GM21737 (cell line): Measurements from ENCODE around the gene DUSP15.
"Not testable (repeated sequence)": the region's sequence is repeated elsewhere in the genome, so short reads cannot be mapped to it uniquely, and the experiment has no call there.

ENCODE experiments used
- ATAC-seq: cut with Tn5 transposase; IDR thresholded peaks from one replicate; pipeline ENCODE4 v1.9.1; 2021; ENCODE audit warnings: mild to moderate bottlenecking, moderate library complexity; ENCODE audit not compliant: unreplicated experiment

DUSP15 gene

DNA sequence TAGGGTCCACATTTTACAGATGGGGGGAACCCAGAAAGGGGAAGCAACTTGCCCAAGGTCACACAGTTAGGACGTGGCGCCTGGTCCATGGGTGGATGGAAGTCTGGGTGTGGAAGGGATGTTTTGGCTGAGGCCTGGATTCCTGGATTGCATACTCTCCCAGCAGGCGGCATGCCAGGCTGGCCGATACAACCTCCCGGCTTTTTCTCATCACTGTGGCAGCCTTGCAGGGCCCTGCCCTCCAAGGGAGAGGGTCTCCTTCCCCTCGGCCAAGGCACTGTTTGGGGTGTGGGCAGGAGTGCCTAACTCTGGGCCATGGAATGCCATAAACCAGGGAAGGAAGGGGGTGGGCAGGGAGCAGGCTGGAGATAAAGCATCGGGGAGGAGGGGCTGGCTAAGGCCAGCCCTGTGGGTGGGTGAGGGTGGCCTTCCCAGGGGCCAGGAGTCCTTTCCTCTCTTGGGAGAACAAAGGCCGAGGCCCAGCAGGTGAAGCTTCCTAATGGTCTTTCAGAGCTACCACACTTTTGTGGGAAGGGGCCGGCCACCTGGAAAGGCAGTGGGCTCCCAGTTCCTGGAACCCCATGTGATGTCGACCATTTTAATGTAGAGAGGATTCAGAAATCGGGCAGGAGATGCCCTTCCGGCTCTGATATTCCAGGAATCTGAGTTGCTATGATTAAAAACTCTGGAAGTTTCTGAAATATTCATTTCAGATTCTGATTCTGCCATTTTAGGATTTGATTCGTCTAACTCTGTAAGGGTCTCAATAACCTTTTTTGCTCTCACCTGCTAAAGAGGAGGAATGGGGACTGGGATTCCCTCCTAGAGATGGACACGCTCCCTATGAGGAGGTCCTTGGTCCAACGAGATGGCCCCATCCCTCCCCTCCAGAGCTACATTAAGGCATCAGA is 29.2 kb downstream of the DUSP15 start:
- no peak for ATAC-seq

DNA sequence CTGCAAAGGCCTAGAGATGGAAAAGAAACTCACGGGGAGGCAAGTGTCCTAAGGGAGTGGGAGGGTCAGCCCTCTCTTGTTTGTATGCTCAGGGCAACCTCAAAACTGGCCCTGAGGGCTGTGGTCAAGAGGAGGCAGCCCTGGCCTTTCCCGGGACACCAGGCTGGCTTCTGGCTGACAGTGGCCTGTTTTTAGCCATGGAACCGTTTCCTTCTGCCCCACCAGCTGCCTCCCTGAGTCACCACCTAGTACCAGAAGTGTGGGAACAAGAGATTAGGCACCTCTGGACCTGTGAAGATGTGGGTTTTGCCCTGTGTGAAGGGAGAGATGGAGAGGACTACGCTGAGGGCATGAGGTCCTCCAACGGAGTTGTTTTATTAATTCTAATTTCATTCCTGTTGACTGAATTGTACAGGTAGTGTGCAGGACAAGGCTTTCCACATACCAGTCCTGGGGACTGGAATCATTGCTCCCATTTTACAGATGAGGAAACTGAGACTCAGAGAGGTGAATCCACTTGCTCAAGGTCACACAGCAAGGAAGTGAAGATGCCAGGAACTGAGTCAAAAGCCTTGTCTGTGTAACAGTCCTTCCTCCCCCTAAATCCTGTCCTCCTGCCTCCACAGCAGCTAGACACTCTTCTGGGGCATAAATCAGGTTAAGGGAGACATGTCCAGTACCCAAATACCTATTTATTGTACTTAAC is 30.4 kb downstream of the DUSP15 start:
- no peak for ATAC-seq

- no peak for ATAC-seq
Measured at GRCh38 chr20:31838646-31839292, 31.6 kb downstream of the DUSP15 start.

GRCh38 chr20:31837896-31838397 is 32.4 kb downstream of the DUSP15 start:
- ATAC-seq = no peak

GRCh38 chr20:31836853-31837608 is 33.3 kb downstream of the DUSP15 start:
- ATAC-seq = no peak

- ATAC-seq = no peak
Measured at GRCh38 chr20:31835977-31836852, 34.1 kb downstream of the DUSP15 start.

DNA sequence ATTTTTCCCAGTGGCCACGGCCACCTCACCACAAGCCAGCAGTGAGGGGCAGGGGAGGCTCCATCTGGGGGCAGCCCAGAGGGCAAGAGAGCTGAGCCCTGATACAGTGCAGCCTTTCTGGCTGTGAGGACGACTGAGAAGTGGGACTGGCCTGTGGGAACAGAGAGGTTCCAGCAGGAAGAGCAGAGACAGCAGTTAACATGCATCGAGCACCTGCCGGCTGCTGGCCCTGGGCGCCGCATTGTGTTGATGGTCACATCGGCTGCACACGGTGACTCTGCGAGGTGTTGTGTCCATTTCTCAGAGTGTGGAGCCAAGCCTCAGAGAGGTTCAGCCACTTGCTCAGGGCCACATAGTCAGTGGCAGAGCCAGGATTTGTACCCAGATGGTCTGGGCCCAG is 34.8 kb downstream of the DUSP15 start:
- no peak for ATAC-seq

GRCh38 chr20:31833931-31834521 is 36.3 kb downstream of the DUSP15 start:
- no peak for ATAC-seq

DNA sequence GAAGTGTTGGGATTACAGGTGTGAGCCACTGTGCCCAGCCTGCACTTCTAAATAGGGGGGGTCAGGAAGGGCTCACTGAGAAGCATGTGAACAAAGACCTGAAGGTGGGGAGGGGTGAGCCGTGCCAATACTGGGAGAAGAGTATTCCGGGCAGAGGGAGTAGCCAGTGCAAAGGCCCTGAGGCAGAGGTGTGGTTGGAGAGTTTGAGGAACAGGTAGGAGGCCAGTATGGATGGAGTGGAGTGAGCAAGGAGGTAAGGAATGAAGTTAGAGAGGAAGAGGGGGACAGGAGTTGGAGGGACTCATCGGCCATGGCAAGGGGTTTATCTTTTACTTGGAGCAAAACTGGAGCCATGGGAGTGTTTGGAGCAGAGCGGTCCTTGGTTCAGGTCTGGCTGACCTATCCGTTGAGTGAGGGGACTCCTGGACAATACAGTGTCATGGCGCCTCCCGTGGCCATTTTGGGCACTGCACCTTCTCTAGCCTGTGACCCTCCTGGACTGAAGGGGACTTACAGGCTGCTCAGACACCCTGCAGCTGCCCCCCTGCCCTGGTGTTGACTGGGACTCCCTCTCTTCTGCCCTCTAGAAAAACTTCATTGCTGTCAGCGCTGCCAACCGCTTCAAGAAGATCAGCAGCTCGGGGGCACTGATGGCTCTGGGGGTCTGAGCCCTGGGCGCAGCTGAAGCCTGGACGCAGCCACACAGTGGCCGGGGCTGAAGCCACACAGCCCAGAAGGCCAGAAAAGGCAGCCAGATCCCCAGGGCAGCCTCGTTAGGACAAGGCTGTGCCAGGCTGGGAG is 37.0 kb downstream of the DUSP15 start:
- ATAC-seq = no peak

- no peak for ATAC-seq
Measured at GRCh38 chr20:31831771-31832306, 38.5 kb downstream of the DUSP15 start.

- no peak for ATAC-seq
Measured at GRCh38 chr20:31831211-31831610, 39.1 kb downstream of the DUSP15 start.

DNA sequence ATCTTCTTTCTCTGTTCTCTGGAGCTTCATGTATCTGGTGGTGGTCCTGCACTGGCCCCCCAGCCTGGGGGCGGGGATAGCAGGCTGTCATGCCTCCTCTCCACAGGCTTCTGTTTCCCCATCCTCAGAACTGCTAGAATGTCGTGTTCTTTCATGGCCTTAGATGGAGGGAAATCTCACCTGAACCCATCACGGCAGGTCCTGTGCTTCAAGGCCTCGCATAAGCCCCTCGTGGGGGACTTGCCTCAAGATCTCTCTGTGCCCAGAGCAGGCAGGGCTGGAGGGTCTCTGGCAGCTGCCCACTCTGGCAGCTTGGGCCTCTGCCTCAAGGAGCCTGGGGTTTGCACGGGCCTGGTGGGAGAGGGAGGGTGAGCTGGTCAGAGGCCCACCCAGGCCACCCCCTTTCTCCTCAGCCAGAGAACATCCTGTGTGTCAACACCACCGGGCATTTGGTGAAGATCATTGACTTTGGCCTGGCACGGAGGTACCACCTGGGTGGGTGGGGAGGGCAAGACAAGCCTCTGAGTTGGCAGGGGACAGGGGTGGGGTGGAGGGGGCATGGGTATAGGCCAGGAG is 39.8 kb downstream of the DUSP15 start:
- no peak for ATAC-seq

GRCh38 chr20:31829731-31830130 is 40.6 kb downstream of the DUSP15 start:
- no peak for ATAC-seq

DNA sequence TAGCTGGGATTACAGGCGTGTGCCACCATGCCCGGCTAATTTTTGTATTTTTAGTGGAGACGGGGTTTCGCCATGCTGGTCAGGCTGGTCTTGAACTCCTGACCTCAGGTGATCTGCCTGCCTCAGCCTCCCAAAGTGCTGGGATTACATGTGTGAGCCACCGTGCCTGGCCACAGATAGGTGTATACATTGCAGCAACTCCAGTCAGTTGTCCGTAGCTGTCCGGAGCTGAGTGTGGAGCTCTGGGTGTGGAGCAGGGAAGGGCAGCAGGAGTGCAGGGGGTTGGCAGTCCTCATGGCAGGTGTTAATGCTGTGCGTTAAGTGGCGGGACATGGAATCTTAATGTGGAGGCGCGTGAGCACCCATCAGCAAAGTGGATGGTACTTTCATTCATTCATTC is 42.3 kb downstream of the DUSP15 start:
- ATAC-seq = not testable (repeated sequence)

DNA sequence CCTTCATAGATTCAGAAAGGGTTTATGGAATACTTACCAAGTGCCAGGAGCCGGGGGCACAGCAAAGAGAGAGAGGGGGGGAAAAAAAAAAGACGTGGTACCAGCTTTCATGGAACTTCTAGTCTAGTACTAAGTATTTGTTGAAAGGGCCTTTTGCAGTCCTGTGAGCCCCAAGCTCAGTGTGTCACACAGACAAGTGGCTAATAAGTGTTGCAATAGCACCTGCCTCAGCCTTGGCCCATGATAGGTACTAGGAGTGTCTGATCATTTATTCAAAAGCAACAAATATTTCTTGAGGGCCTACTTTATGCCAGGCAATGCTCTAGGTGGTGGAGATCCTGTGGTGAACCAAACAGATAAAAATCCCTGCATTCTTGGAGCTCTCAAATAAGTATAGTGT is 43.3 kb downstream of the DUSP15 start:
- ATAC-seq = no peak

GRCh38 chr20:31826074-31826473 is 44.3 kb downstream of the DUSP15 start:
- no peak for ATAC-seq

- ATAC-seq = no peak
Measured at GRCh38 chr20:31824554-31825313, 45.6 kb downstream of the DUSP15 start.
